GM18499 (cell line): ENCODE results near the gene NBEA.

Experiments used
- ATAC-seq: cut with Tn5 transposase; IDR thresholded peaks from one replicate; pipeline ENCODE4 v1.9.1; 2021; ENCODE audit warnings: moderate number of reproducible peaks; ENCODE audit not compliant: insufficient read depth, unreplicated experiment

The NBEA gene

GRCh38 chr13:35485424-35485823, 543.4 kb downstream of the NBEA start:
- no peak for ATAC-seq

- no peak for ATAC-seq
Observed at GRCh38 chr13:35489050-35489449, 547.0 kb downstream of the NBEA start.

- ATAC-seq: no peak
Observed at GRCh38 chr13:35496006-35496405, 553.9 kb downstream of the NBEA start.

GRCh38 chr13:35496761-35497386, 554.8 kb downstream of the NBEA start:
- ATAC-seq: no peak

GRCh38 chr13:35498231-35498630, 556.2 kb downstream of the NBEA start:
- ATAC-seq: no peak

GRCh38 chr13:35499196-35499662, 557.2 kb downstream of the NBEA start:
- ATAC-seq: no peak

- no peak for ATAC-seq
Observed at GRCh38 chr13:35499676-35500075, 557.6 kb downstream of the NBEA start.

- no peak for ATAC-seq
Observed at GRCh38 chr13:35500144-35500543, 558.1 kb downstream of the NBEA start.

- ATAC-seq: no peak
Observed at GRCh38 chr13:35501661-35502235, 559.7 kb downstream of the NBEA start.

- ATAC-seq: no peak
Observed at GRCh38 chr13:35502456-35502855, 560.4 kb downstream of the NBEA start.

GRCh38 chr13:35512271-35512920, 570.3 kb downstream of the NBEA start:
- ATAC-seq: no peak

- no peak for ATAC-seq
Observed at GRCh38 chr13:35514061-35514477, 572.0 kb downstream of the NBEA start.

- no peak for ATAC-seq
Observed at GRCh38 chr13:35514801-35515502, 572.9 kb downstream of the NBEA start.

- no peak for ATAC-seq
Observed at GRCh38 chr13:35518337-35518946, 576.4 kb downstream of the NBEA start.

- no peak for ATAC-seq
Observed at GRCh38 chr13:35524171-35524570, 582.1 kb downstream of the NBEA start.

GRCh38 chr13:35526577-35526976, 584.5 kb downstream of the NBEA start:
- no peak for ATAC-seq

- ATAC-seq: no peak
Observed at GRCh38 chr13:35527451-35527850, 585.4 kb downstream of the NBEA start.

- ATAC-seq: no peak
Observed at GRCh38 chr13:35530147-35530546, 588.1 kb downstream of the NBEA start.

- no peak for ATAC-seq
Observed at GRCh38 chr13:35530581-35530980, 588.5 kb downstream of the NBEA start.

- ATAC-seq: no peak
Observed at GRCh38 chr13:35531526-35531925, 589.5 kb downstream of the NBEA start.

GRCh38 chr13:35534343-35534742, 592.3 kb downstream of the NBEA start:
- ATAC-seq: no peak
